ENCODE measurements around the gene BPIFB1.

BPIFB1 gene

DNA sequence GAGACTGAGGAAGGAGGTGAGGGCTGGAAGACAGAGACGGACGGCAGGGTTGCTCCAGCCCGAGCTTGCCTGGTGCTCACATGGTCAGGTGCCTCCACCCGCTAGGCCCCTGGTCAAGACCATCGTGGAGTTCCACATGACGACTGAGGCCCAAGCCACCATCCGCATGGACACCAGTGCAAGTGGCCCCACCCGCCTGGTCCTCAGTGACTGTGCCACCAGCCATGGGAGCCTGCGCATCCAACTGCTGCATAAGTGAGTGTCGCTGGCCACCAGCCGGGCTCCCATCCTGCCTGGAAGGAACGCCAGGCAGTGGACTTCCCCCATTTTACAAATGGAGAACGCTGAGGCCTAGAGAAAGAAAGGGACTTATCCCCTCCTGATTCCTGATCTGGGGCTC, 7.8 kb downstream of the BPIFB1 start:
- H3K4me3 ChIP-seq (ENCODE audit: low read depth, low read length) = no peak overlapping the region
- TF ChIP-seq, protein P1, sequence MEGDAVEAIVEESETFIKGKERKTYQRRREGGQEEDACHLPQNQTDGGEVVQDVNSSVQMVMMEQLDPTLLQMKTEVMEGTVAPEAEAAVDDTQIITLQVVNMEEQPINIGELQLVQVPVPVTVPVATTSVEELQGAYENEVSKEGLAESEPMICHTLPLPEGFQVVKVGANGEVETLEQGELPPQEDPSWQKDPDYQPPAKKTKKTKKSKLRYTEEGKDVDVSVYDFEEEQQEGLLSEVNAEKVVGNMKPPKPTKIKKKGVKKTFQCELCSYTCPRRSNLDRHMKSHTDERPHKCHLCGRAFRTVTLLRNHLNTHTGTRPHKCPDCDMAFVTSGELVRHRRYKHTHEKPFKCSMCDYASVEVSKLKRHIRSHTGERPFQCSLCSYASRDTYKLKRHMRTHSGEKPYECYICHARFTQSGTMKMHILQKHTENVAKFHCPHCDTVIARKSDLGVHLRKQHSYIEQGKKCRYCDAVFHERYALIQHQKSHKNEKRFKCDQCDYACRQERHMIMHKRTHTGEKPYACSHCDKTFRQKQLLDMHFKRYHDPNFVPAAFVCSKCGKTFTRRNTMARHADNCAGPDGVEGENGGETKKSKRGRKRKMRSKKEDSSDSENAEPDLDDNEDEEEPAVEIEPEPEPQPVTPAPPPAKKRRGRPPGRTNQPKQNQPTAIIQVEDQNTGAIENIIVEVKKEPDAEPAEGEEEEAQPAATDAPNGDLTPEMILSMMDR (conservative IDR thresholded peaks at IDR 0.05; ENCODE audit: low read depth, low read length) = no peak
- no peak for DNase-seq (ENCODE audit: low read depth)

DNA sequence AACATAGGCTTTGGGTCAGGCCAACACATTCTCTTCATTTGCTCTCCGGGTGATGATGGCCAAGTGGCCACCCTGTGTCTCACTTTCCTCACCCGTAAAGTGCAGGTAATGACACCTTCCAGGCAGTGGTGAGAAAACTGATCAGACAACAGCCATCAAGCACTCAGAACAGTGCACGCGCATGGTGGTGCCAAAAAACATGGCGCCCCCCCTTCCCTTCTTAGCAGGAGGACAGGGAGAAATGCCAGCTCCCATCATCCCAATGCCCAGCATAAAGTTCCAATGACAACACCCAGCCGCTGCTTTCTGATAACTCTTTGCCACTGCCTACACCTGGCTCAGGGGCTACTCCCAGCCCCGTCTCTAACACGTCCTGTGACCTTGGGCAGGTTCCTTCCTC, 8.4 kb downstream of the BPIFB1 start:
- DNase-seq (ENCODE audit: low read depth) = no peak
- no peak overlapping the region for H3K4me3 ChIP-seq (ENCODE audit: low read depth, low read length)
- TF ChIP-seq, protein P1 (conservative IDR thresholded peaks at IDR 0.05; ENCODE audit: low read depth, low read length) = no peak

- TF ChIP-seq, protein P1 (conservative IDR thresholded peaks at IDR 0.05; ENCODE audit: low read depth, low read length) = peak; percentile 90
- no peak overlapping the region for H3K4me3 ChIP-seq (ENCODE audit: low read depth, low read length)
- DNase-seq (ENCODE audit: low read depth) = peak; percentile 12
Observed at GRCh38 chr20:33291830-33292355, 8.9 kb downstream of the BPIFB1 start.

GRCh38 chr20:33296206-33296605, 13.2 kb downstream of the BPIFB1 start:
- TF ChIP-seq, protein P1 (conservative IDR thresholded peaks at IDR 0.05; ENCODE audit: low read depth, low read length) = no peak
- no peak overlapping the region for H3K4me3 ChIP-seq (ENCODE audit: low read depth, low read length)
- DNase-seq (ENCODE audit: low read depth) = no peak

GRCh38 chr20:33298391-33298790, 15.4 kb downstream of the BPIFB1 start:
- no peak for DNase-seq (ENCODE audit: low read depth)
- H3K4me3 ChIP-seq (ENCODE audit: low read depth, low read length) = no peak overlapping the region
- TF ChIP-seq, protein P1 (conservative IDR thresholded peaks at IDR 0.05; ENCODE audit: low read depth, low read length) = no peak

DNA sequence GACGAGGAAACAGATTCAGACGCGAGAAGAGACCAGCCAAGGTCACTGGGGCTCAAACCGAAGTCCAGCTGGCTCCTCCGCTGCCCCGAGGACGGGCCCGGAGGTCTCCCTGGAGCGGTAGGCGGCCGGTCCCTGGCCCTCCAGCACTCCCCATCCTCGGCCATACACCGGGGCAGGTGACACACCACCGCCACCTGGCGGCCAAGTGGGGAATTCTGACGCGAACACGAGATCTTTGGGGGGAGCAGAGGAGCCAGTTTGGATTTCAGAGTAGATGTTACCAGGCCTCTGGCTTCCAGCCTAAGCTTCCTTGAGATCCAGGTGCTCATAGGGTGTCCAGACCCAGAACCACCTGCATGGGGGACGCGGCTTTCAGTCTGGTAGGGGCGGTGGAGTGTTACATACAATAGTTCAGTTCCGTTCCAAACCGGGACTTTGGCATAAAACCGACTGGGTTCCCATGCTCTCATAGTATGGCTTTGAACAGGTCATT, 16.1 kb downstream of the BPIFB1 start:
- TF ChIP-seq, protein P1 (conservative IDR thresholded peaks at IDR 0.05; ENCODE audit: low read depth, low read length) = peak; percentile 92

DNA sequence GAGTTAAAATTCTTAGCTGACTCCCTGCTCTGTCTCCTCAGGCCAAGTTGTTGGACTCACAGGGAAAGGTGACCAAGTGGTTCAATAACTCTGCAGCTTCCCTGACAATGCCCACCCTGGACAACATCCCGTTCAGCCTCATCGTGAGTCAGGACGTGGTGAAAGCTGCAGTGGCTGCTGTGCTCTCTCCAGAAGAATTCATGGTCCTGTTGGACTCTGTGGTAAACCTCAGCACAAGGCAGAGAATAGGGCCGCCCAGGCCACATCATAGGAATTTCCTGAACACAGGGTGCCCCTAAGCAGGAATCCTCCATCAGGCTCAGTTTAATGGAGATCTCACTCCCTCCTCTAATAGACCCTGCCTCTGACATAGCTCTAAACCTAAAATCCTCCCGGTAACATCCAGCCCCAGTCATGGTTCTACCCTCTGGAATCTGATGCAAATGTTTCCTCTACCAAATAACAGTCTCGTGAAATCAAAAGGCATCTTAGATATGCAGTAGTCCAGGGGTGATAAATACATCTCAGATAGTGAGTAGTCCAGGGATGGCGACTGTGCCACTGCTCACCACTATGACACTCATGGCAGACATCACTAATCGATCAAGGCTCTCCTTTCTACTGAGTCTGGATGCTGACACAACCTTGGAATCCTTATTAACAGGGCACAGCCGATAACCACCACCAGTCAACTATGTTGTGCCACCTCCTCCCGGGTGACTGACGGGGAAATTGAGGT, 18.3 kb downstream of the BPIFB1 start:
- no peak overlapping the region for H3K4me3 ChIP-seq (ENCODE audit: low read depth, low read length)
- TF ChIP-seq, protein P1 (conservative IDR thresholded peaks at IDR 0.05; ENCODE audit: low read depth, low read length) = no peak
- peak; percentile 41 for DNase-seq (ENCODE audit: low read depth)

More for the DNA sequence above, 16.1 kb downstream of the BPIFB1 start:
- no peak overlapping the region for H3K4me3 ChIP-seq (ENCODE audit: low read depth, low read length)
- peak; percentile 61 for DNase-seq (ENCODE audit: low read depth)
